HEK293 (cell line): Measurements from ENCODE around the gene CSNK2A3.

Experiments
- CTCF ChIA-PET: fragments of 350-600 bp; formaldehyde crosslinking; extraction: SDS; loops from one replicate; lab custom pipeline; 2021; ENCODE audit warnings: antibody characterized with exemption; lab: Yijun Ruan, JAX
- POLR2A ChIA-PET: fragments of 300-600 bp; formaldehyde crosslinking; extraction: SDS; loops from one replicate; lab custom pipeline; 2020; ENCODE audit warnings: antibody characterized with exemption, inconsistent platforms; lab: Yijun Ruan, JAX
- H3K27ac ChIP-seq: fragments of 200-500 bp; sonication (Bioruptor generic); 2 replicates; pipeline ENCODE4 v1.5.1; 2014; ENCODE audit warnings: low read depth, low read length, control low read depth, inconsistent platforms; ENCODE audit errors: extremely low read depth
- H3K36me3 ChIP-seq, 2 experiments: fragments of 200-500 bp in 1 of 2; sonication (Bioruptor generic) in 1 of 2; 1 replicate in 1 of 2; 2 replicates in 1 of 2; pipeline ENCODE4 v1.5.1; 2014 to 2017; ENCODE audit warnings: inconsistent platforms in 2 of 2, low read length in 2 of 2; ENCODE audit not compliant: control insufficient read depth in 2 of 2, insufficient read depth in 1 of 2
- H3K4me1 ChIP-seq: fragments of 200-500 bp; sonication (Bioruptor generic); 2 replicates; pipeline ENCODE4 v1.5.1; 2014; ENCODE audit warnings: mild to moderate bottlenecking, low read length, inconsistent platforms; ENCODE audit not compliant: control insufficient read depth, insufficient read depth
- H3K4me3 ChIP-seq: 2 replicates; pipeline ENCODE4 v1.5.1; 2011; ENCODE audit warnings: low read depth, mild to moderate bottlenecking, control low read depth, low read length, moderate library complexity
- H3K9me3 ChIP-seq: fragments of 200-500 bp; sonication (Bioruptor generic); 2 replicates; pipeline ENCODE4 v1.5.1; 2014; ENCODE audit warnings: low read depth, low read length, inconsistent platforms; ENCODE audit not compliant: control insufficient read depth, insufficient read depth
- BCL6B ChIP-seq: fragments of 450-650 bp; formaldehyde crosslinking; IDR thresholded peaks from 2 replicates; pipeline ENCODE4 v1.5.1; 2017; ENCODE audit warnings: missing biosample characterization, missing genetic modification characterization
- FEZF1 ChIP-seq: fragments of 450-650 bp; formaldehyde crosslinking; IDR thresholded peaks from 2 replicates; pipeline ENCODE4 v1.5.1; 2016; ENCODE audit warnings: missing biosample characterization, missing genetic modification characterization
- GFI1B ChIP-seq: fragments of 450-650 bp; formaldehyde crosslinking; IDR thresholded peaks from 2 replicates; pipeline ENCODE4 v1.5.1; 2016; ENCODE audit warnings: missing biosample characterization, missing genetic modification characterization
- HOXC10 ChIP-seq: sonication (generic); formaldehyde crosslinking; IDR thresholded peaks from 2 replicates; pipeline ENCODE4 v1.8.1; 2023; ENCODE audit warnings: mild to moderate bottlenecking, missing genetic modification reagents
- KLF10 ChIP-seq: fragments of 450-650 bp; IDR thresholded peaks from 2 replicates; pipeline ENCODE4 v1.5.1; 2018; ENCODE audit warnings: missing biosample characterization, mild to moderate bottlenecking, missing genetic modification characterization
- MZF1 ChIP-seq: fragments of 450-650 bp; formaldehyde crosslinking; IDR thresholded peaks from 2 replicates; pipeline ENCODE4 v1.5.1; 2017; ENCODE audit warnings: missing biosample characterization, missing genetic modification characterization, borderline replicate concordance
- RBAK ChIP-seq: fragments of 450-650 bp; formaldehyde crosslinking; IDR thresholded peaks from 2 replicates; pipeline ENCODE4 v1.5.1; 2016; ENCODE audit warnings: missing biosample characterization, missing genetic modification characterization
- YY2 ChIP-seq: fragments of 450-650 bp; formaldehyde crosslinking; IDR thresholded peaks from 2 replicates; pipeline ENCODE4 v1.5.1; 2016; ENCODE audit warnings: missing biosample characterization, missing genetic modification characterization
- ZFP3 ChIP-seq: fragments of 450-650 bp; formaldehyde crosslinking; IDR thresholded peaks from 2 replicates; pipeline ENCODE4 v1.5.1; 2016; ENCODE audit warnings: low read depth, missing biosample characterization, missing genetic modification characterization
- ZFP37 ChIP-seq: fragments of 450-650 bp; formaldehyde crosslinking; IDR thresholded peaks from 2 replicates; pipeline ENCODE4 v1.5.1; 2016; ENCODE audit warnings: missing biosample characterization, missing genetic modification characterization
- ZFP69B ChIP-seq: fragments of 450-650 bp; formaldehyde crosslinking; IDR thresholded peaks from 2 replicates; pipeline ENCODE4 v1.5.1; 2016; ENCODE audit warnings: missing biosample characterization, missing genetic modification characterization
- ZNF175 ChIP-seq: fragments of 450-650 bp; formaldehyde crosslinking; IDR thresholded peaks from 2 replicates; pipeline ENCODE4 v1.5.1; 2016; ENCODE audit warnings: missing biosample characterization, missing genetic modification characterization
- ZNF221 ChIP-seq: fragments of 450-650 bp; formaldehyde crosslinking; IDR thresholded peaks from 2 replicates; pipeline ENCODE4 v1.5.1; 2017; ENCODE audit warnings: missing biosample characterization, missing genetic modification characterization, borderline replicate concordance
- ZNF239 ChIP-seq: fragments of 450-650 bp; formaldehyde crosslinking; IDR thresholded peaks from 2 replicates; pipeline ENCODE4 v1.5.1; 2016; ENCODE audit warnings: missing biosample characterization, missing genetic modification characterization
- ZNF248 ChIP-seq: fragments of 450-650 bp; formaldehyde crosslinking; IDR thresholded peaks from 2 replicates; pipeline ENCODE4 v1.5.1; 2017; ENCODE audit warnings: missing biosample characterization, missing genetic modification characterization
- ZNF302 ChIP-seq: fragments of 450-650 bp; formaldehyde crosslinking; IDR thresholded peaks from 2 replicates; pipeline ENCODE4 v1.5.1; 2016; ENCODE audit warnings: missing biosample characterization, missing genetic modification characterization, low read depth
- ZNF324 ChIP-seq: fragments of 450-650 bp; formaldehyde crosslinking; IDR thresholded peaks from 2 replicates; pipeline ENCODE4 v1.5.1; 2016; ENCODE audit warnings: missing biosample characterization, missing genetic modification characterization
- ZNF341 ChIP-seq: fragments of 450-650 bp; formaldehyde crosslinking; IDR thresholded peaks from 2 replicates; pipeline ENCODE4; 2016; ENCODE audit warnings: low read depth, missing biosample characterization, missing genetic modification characterization
- ZNF394 ChIP-seq: fragments of 450-650 bp; formaldehyde crosslinking; IDR thresholded peaks from 2 replicates; pipeline ENCODE4 v1.5.1; 2016; ENCODE audit warnings: missing biosample characterization, missing genetic modification characterization, mild to moderate bottlenecking, moderate library complexity, borderline replicate concordance
- ZNF529 ChIP-seq: fragments of 450-650 bp; formaldehyde crosslinking; IDR thresholded peaks from 2 replicates; pipeline ENCODE4 v1.5.1; 2017; ENCODE audit warnings: missing genetic modification characterization, missing biosample characterization; ENCODE audit not compliant: insufficient replicate concordance
- ZNF555 ChIP-seq: fragments of 450-650 bp; formaldehyde crosslinking; conservative IDR thresholded peaks from 2 replicates; pipeline ENCODE4 v1.5.1; 2017; ENCODE audit warnings: missing biosample characterization, mild to moderate bottlenecking, missing genetic modification characterization, inconsistent platforms
- ZNF600 ChIP-seq: fragments of 450-650 bp; formaldehyde crosslinking; IDR thresholded peaks from 2 replicates; pipeline ENCODE4 v1.5.1; 2016; ENCODE audit warnings: missing biosample characterization, missing genetic modification characterization
- ZNF658 ChIP-seq: fragments of 450-650 bp; formaldehyde crosslinking; IDR thresholded peaks from 2 replicates; pipeline ENCODE4; 2016; ENCODE audit warnings: missing biosample characterization, missing genetic modification characterization
- ZNF692 ChIP-seq: fragments of 450-650 bp; formaldehyde crosslinking; IDR thresholded peaks from 2 replicates; pipeline ENCODE4 v1.5.1; 2016; ENCODE audit warnings: missing biosample characterization, missing genetic modification characterization
- ZNF792 ChIP-seq: fragments of 450-650 bp; formaldehyde crosslinking; IDR thresholded peaks from 2 replicates; pipeline ENCODE4 v1.5.1; 2016; ENCODE audit warnings: missing biosample characterization, missing genetic modification characterization
- TF ChIP-seq, protein P1 (sequence below): fragments of 450-650 bp; formaldehyde crosslinking; IDR thresholded peaks from 2 replicates; pipeline ENCODE4 v1.5.1; 2016; ENCODE audit warnings: missing biosample characterization, missing genetic modification characterization, low read depth
- TF ChIP-seq, protein P2 (sequence below): fragments of 450-650 bp; formaldehyde crosslinking; IDR thresholded peaks from 2 replicates; pipeline ENCODE4 v1.5.1; 2017; ENCODE audit warnings: missing biosample characterization, missing genetic modification characterization

Gene CSNK2A3

DNA sequence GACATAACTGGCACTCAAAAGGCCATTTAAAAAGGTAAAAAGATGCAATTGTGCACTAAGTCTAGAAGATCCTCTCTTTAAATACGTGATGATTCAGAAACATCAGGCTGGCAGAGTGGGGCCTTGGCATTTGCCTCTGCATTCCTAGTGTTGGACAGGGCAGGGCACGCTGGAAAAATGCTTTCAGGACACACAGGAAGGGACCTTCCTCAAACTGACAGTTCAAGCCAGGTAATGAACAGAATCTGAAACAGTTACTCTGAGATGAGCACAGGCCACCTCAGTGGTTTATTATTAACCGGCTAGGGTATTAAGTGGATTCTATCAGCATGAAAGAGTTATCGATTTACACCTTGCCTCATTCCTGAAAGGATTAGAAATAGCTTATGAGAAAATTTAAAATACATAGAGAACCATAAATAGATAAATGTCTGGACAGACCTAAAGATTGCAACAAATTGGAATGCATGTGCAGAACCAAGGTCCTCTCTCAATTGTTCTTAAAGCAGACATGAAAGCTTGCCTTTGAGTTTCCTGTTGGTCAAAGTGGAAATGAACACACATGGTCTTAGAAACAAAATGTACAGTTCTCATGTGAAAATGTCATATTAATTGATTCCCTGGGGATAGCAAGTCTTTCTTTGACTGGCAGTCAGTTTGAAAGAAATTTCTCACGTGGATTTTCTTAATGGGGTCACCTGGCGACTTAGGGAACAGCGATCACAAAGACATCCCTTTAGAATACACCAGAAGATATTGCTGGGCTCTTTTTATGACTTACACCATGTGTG is 21.5 kb upstream of the CSNK2A3 start:
- Histone ChIP-seq H3K36me3 (no peaks in the 10 kb centered on the region), H3K4me3 (no peak overlapping the region), H3K4me1 (no peaks in the 10 kb centered on the region)
- CTCF ChIA-PET: interaction anchor here (0.6 kb wide), 2 partner anchors 41 to 114 kb away, joined by 3 to 4 read pairs; no protein-coding TSS in a partner anchor
- POLR2A ChIA-PET: no interaction called here
- TF ChIP-seq RBAK (tag by site-specific recombination): no peak
- TF ChIP-seq ZNF239 (tag by site-specific recombination): no peak
- TF ChIP-seq ZNF248 (tag by site-specific recombination): no peak
- TF ChIP-seq ZFP3 (tag by site-specific recombination): no peak
- no peak for TF ChIP-seq ZNF529 (tag by site-specific recombination)
- no peak for TF ChIP-seq ZNF302
- no peak for TF ChIP-seq HOXC10
- TF ChIP-seq, protein P1, sequence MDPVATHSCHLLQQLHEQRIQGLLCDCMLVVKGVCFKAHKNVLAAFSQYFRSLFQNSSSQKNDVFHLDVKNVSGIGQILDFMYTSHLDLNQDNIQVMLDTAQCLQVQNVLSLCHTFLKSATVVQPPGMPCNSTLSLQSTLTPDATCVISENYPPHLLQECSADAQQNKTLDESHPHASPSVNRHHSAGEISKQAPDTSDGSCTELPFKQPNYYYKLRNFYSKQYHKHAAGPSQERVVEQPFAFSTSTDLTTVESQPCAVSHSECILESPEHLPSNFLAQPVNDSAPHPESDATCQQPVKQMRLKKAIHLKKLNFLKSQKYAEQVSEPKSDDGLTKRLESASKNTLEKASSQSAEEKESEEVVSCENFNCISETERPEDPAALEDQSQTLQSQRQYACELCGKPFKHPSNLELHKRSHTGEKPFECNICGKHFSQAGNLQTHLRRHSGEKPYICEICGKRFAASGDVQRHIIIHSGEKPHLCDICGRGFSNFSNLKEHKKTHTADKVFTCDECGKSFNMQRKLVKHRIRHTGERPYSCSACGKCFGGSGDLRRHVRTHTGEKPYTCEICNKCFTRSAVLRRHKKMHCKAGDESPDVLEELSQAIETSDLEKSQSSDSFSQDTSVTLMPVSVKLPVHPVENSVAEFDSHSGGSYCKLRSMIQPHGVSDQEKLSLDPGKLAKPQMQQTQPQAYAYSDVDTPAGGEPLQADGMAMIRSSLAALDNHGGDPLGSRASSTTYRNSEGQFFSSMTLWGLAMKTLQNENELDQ: no peak
- no peak for TF ChIP-seq ZNF658
- no peak for TF ChIP-seq ZNF341 (tag by site-specific recombination)
- no peak for TF ChIP-seq ZNF692 (tag by site-specific recombination)
- TF ChIP-seq KLF10: no peak
- TF ChIP-seq, all 188 proteins: peak for 0
- Histone ChIP-seq H3K9me3 (no peaks in the 10 kb centered on the region), H3K27ac (no peak overlapping the region)

DNA sequence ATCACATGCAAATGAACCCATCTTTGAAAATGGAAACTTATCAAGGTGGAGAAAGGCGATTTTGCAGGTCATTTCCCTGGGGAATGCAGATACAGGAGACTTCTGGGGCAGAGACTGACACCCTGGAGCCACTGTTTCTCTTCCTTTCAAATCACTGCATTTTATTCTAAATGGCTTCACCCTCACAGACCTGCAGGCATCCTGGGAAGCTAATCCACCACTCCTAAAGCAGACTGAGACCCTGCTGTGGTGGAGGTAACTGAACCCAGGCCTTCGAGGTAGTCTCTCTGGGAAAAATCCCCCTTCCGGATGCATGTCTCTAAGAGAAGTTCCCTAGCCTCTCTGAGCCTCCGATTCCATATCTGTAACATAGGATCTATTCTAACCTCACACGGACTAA is 20.9 kb upstream of the CSNK2A3 start:
- TF ChIP-seq ZNF221 (tag by site-specific recombination) (no peak), ZNF555 (tag by site-specific recombination) (no peak), ZNF324 (tag by site-specific recombination) (no peak)
- Histone ChIP-seq H3K27ac (no peak overlapping the region), H3K9me3 (no peaks in the 10 kb centered on the region), H3K36me3 (no peaks in the 10 kb centered on the region), H3K4me3 (no peak overlapping the region), H3K4me1 (no peaks in the 10 kb centered on the region)
- ChIA-PET POLR2A (no interaction called here), CTCF (interaction anchor here (0.6 kb wide), 1 partner anchor 41 kb away, joined by 4 read pairs; no protein-coding TSS in a partner anchor)

- H3K4me3 ChIP-seq: no peak overlapping the region
- H3K27ac ChIP-seq: no peak overlapping the region
- H3K36me3 ChIP-seq: no peaks in the 10 kb centered on the region
- no peaks in the 10 kb centered on the region for H3K4me1 ChIP-seq
- POLR2A ChIA-PET: no interaction called here
- H3K9me3 ChIP-seq: no peaks in the 10 kb centered on the region
- CTCF ChIA-PET: interaction anchor here (1.6 kb wide), 1 partner anchor 18 kb away, joined by 4 read pairs; no protein-coding TSS in a partner anchor
- no peak for TF ChIP-seq ZNF600 (tag by site-specific recombination)
- TF ChIP-seq FEZF1 (tag by site-specific recombination): no peak
- TF ChIP-seq ZNF175 (tag by site-specific recombination): no peak
- TF ChIP-seq ZNF394 (tag by site-specific recombination): no peak
- TF ChIP-seq ZNF792 (tag by site-specific recombination): no peak
- TF ChIP-seq MZF1: no peak
- TF ChIP-seq YY2: no peak
- no peak for TF ChIP-seq GFI1B
- TF ChIP-seq ZFP37: no peak
- TF ChIP-seq ZFP69B (tag by site-specific recombination): no peak
- no peak for TF ChIP-seq BCL6B (tag by site-specific recombination)
- no peak for TF ChIP-seq ZNF324 (tag by site-specific recombination)
- TF ChIP-seq, protein P2, sequence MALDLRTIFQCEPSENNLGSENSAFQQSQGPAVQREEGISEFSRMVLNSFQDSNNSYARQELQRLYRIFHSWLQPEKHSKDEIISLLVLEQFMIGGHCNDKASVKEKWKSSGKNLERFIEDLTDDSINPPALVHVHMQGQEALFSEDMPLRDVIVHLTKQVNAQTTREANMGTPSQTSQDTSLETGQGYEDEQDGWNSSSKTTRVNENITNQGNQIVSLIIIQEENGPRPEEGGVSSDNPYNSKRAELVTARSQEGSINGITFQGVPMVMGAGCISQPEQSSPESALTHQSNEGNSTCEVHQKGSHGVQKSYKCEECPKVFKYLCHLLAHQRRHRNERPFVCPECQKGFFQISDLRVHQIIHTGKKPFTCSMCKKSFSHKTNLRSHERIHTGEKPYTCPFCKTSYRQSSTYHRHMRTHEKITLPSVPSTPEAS: no peak
Measured at GRCh38 chr11:11372461-11372860, 19.4 kb upstream of the CSNK2A3 start.
